HCT116 (cell line): Measurements from ENCODE around the gene TENM4. TPM values are rescaled to one million over a fixed set of nuclear protein-coding genes. Genes with fewer than 3 reads are reported as not detected.

Source experiments
- ATAC-seq: fragments of 200-7000 bp; cut with Tn5 transposase; 2 replicates; pipeline ENCODE4 v1.9.1; 2020; ENCODE audit warnings: mild to moderate bottlenecking, moderate library complexity
- BruUV-seq: library from RNA; stranded (reverse); fragments of 400-500 nt; replicated peaks from 2 replicates; lab custom pipeline; 2021; lab: Mats Ljungman, UMichigan
- CTCF ChIA-PET: fragments of 300-600 bp; sonication (Branson Sonifier 250); formaldehyde crosslinking; loops from one replicate; lab custom pipeline; 2021; ENCODE audit warnings: antibody characterized with exemption; lab: Charles Lee
- POLR2A ChIA-PET: fragments of 300-600, 350-600 bp; sonication (Branson Sonifier 250); formaldehyde crosslinking; loops from one replicate; lab custom pipeline; 2021; ENCODE audit warnings: antibody characterized with exemption; lab: Charles Lee
- RAD21 ChIA-PET, 2 experiments: fragments of 300-600 bp; sonication (Branson Sonifier 250); formaldehyde crosslinking; loops; one replicate each; lab custom pipeline; 2023; ENCODE audit warnings: low total read pairs in 2 of 2; ENCODE audit not compliant: uncharacterized antibody in 2 of 2, unreplicated experiment in 2 of 2, low non-redundant PET in 1 of 2; lab: Charles Lee
- DNase-seq: peaks from one replicate; pipeline ENCODE4 v3.0.0-alpha.2; 2010; ENCODE audit warnings: low read depth, low spot score
- H2AFZ ChIP-seq: fragments of 200-600 bp; shearing (Covaris generic), sonication (generic); 2 replicates; pipeline ENCODE4 v1.6.1; 2017; ENCODE audit warnings: low read depth, mixed run types, mixed read lengths, antibody characterized with exemption, low read length; ENCODE audit not compliant: poor library complexity, severe bottlenecking
- H3K27ac ChIP-seq: 2 replicates; pipeline ENCODE4 v1.5.1; 2012; ENCODE audit warnings: low read depth, low read length
- H3K27me3 ChIP-seq: fragments of 200-600 bp; sonication (generic); 2 replicates; pipeline ENCODE4 v1.6.1; 2016; ENCODE audit warnings: mixed run types, low read length, mixed read lengths; ENCODE audit not compliant: insufficient read depth
- H3K36me3 ChIP-seq, 2 experiments: fragments of 200-500 bp in 1 of 2; fragments of 200-600 bp in 1 of 2; sonication (Bioruptor generic) in 1 of 2; sonication (generic) in 1 of 2; 2 replicates each; pipeline versions ENCODE4 v1.5.1 to v1.6.1; 2014 to 2016; ENCODE audit warnings: low read length in 2 of 2, inconsistent platforms in 1 of 2, mixed read lengths in 1 of 2, mixed run types in 1 of 2; ENCODE audit not compliant: insufficient read depth in 2 of 2, control insufficient read depth in 1 of 2
- H3K4me1 ChIP-seq, 2 experiments: fragments of 200-600 bp in 1 of 2; sonication (generic) in 1 of 2; 2 replicates each; pipeline versions ENCODE4 v1.5.1 to v1.6.1; 2012 to 2017; ENCODE audit warnings: low read length in 2 of 2, inconsistent platforms in 1 of 2, mild to moderate bottlenecking in 1 of 2, mixed read lengths in 1 of 2, mixed run types in 1 of 2, moderate library complexity in 1 of 2; ENCODE audit not compliant: insufficient read depth in 2 of 2, control insufficient read depth in 1 of 2
- H3K4me2 ChIP-seq: fragments of 200-600 bp; sonication (generic); 2 replicates; pipeline ENCODE4 v1.6.1; 2017; ENCODE audit warnings: mixed run types, low read length, mixed read lengths
- H3K4me3 ChIP-seq, 2 experiments: fragments of 200-600 bp in 1 of 2; sonication (generic) in 1 of 2; replicated peaks in 1 of 2; 2 replicates each; pipeline ENCODE4 v1.5.1; 2011 to 2016; ENCODE audit warnings: low read length in 2 of 2, control low read depth in 1 of 2, low read depth in 1 of 2, mild to moderate bottlenecking in 1 of 2, mixed read lengths in 1 of 2, mixed run types in 1 of 2
- H3K79me2 ChIP-seq: fragments of 200-600 bp; sonication (generic); 2 replicates; pipeline ENCODE4 v1.6.1; 2017; ENCODE audit warnings: mild to moderate bottlenecking, mixed run types, low read length, moderate library complexity, mixed read lengths; ENCODE audit not compliant: insufficient read depth
- H3K9ac ChIP-seq: fragments of 200-600 bp; sonication (generic); 2 replicates; pipeline ENCODE4 v1.6.1; 2016; ENCODE audit warnings: low read length, mixed read lengths
- H3K9me2 ChIP-seq: fragments of 200-600 bp; sonication (generic), shearing (Covaris generic); 2 replicates; pipeline ENCODE4 v1.6.1; 2017; ENCODE audit warnings: mixed run types, mild to moderate bottlenecking, moderate library complexity; ENCODE audit not compliant: insufficient read depth
- H3K9me3 ChIP-seq, 2 experiments: fragments of 200-500 bp in 1 of 2; fragments of 200-600 bp in 1 of 2; sonication (Bioruptor generic) in 1 of 2; sonication (generic) in 1 of 2; 2 replicates each; pipeline ENCODE4 v1.6.1; 2014 to 2017; ENCODE audit warnings: low read length in 2 of 2, mixed read lengths in 2 of 2, inconsistent platforms in 1 of 2, low read depth in 1 of 2, mild to moderate bottlenecking in 1 of 2, mixed run types in 1 of 2, moderate library complexity in 1 of 2; ENCODE audit not compliant: control insufficient read depth in 1 of 2, insufficient read depth in 1 of 2
- H4K20me1 ChIP-seq: fragments of 200-600 bp; sonication (generic), shearing (Covaris generic); 2 replicates; pipeline ENCODE4 v1.6.1; 2017; ENCODE audit warnings: mixed run types, mild to moderate bottlenecking, moderate library complexity; ENCODE audit not compliant: insufficient read depth
- EGR1 ChIP-seq: IDR thresholded peaks from 2 replicates; pipeline ENCODE4 v1.6.1; 2012; ENCODE audit warnings: low read depth
- ELF1 ChIP-seq: IDR thresholded peaks from 2 replicates; pipeline ENCODE4 v1.6.1; 2012; ENCODE audit warnings: low read depth, borderline replicate concordance
- EZH2 ChIP-seq: fragments of 200-600 bp; sonication (generic); IDR thresholded peaks from 2 replicates; pipeline ENCODE4 v1.6.1; 2017; ENCODE audit warnings: antibody characterized with exemption, mixed run types
- EZH2phosphoT487 ChIP-seq: fragments of 200-600 bp; IDR thresholded peaks from 2 replicates; pipeline ENCODE4 v1.6.1; 2018; ENCODE audit warnings: antibody characterized with exemption, borderline replicate concordance
- FOSL1 ChIP-seq: IDR thresholded peaks from 2 replicates; pipeline ENCODE4 v1.6.1; 2012; ENCODE audit warnings: low read depth
- JUND ChIP-seq: IDR thresholded peaks from 2 replicates; pipeline ENCODE4 v1.6.1; 2012
- POLR2A ChIP-seq: IDR thresholded peaks from 2 replicates; pipeline ENCODE4 v1.7.0; 2011; ENCODE audit warnings: borderline replicate concordance; ENCODE audit not compliant: insufficient read depth, insufficient read length; ENCODE audit errors: extremely low read depth
- POLR2AphosphoS5 ChIP-seq: IDR thresholded peaks from 2 replicates; pipeline ENCODE4 v1.6.1; 2011; ENCODE audit warnings: mild to moderate bottlenecking, low read depth, low read length, moderate library complexity
- RAD21 ChIP-seq: IDR thresholded peaks from 2 replicates; pipeline ENCODE4 v1.6.1; 2012; ENCODE audit warnings: low read depth, mild to moderate bottlenecking
- SIN3A ChIP-seq: IDR thresholded peaks from 2 replicates; pipeline ENCODE4 v1.6.1; 2012; ENCODE audit warnings: low read depth
- SP1 ChIP-seq: IDR thresholded peaks from 2 replicates; pipeline ENCODE4 v1.6.1; 2012; ENCODE audit warnings: low read depth
- SRF ChIP-seq: IDR thresholded peaks from 2 replicates; pipeline ENCODE4 v1.6.1; 2012; ENCODE audit warnings: low read depth
- TCF7L2 ChIP-seq: IDR thresholded peaks from 2 replicates; pipeline ENCODE4 v1.7.0; 2011; ENCODE audit warnings: borderline replicate concordance, inconsistent platforms; ENCODE audit not compliant: insufficient read depth, insufficient read length; ENCODE audit errors: extremely low read depth
- YY1 ChIP-seq: IDR thresholded peaks from 2 replicates; pipeline ENCODE4 v1.6.1; 2011; ENCODE audit warnings: low read length, low read depth, moderate library complexity, mild to moderate bottlenecking; ENCODE audit not compliant: insufficient replicate concordance; ENCODE audit errors: extremely low read depth
- ZNF274 ChIP-seq: fragments of 200-500 bp; sonication (Bioruptor generic); IDR thresholded peaks from 2 replicates; pipeline ENCODE4 v1.6.1; 2014; ENCODE audit warnings: mild to moderate bottlenecking, low read depth, low read length, inconsistent platforms
- intact Hi-C: fragments of 100-400 bp; cut with micrococcal nuclease; formaldehyde crosslinking; loops from 2 replicates; pipeline ENCODE4 v1.10.0; 2022
- total RNA-seq: library from RNA; stranded (reverse); gene quantifications from one replicate; pipeline ENCODE4 v1.2.1, GENCODE V29; 2021; ENCODE audit not compliant: unreplicated experiment
- TF ChIP-seq, protein P1 (sequence below): IDR thresholded peaks from 2 replicates; pipeline ENCODE4 v1.6.1; 2012
- TF ChIP-seq, protein P2 (sequence below): IDR thresholded peaks from 2 replicates; pipeline ENCODE4 v1.6.1; 2012
- TF ChIP-seq, protein P3 (sequence below): IDR thresholded peaks from 2 replicates; pipeline ENCODE4 v1.6.1; 2011; ENCODE audit warnings: mild to moderate bottlenecking, low read length, moderate library complexity; ENCODE audit not compliant: insufficient replicate concordance; ENCODE audit errors: extremely low read depth

TENM4 gene
- total RNA-seq, 1 experiment from 2014 or later: 0.05 TPM

DNA sequence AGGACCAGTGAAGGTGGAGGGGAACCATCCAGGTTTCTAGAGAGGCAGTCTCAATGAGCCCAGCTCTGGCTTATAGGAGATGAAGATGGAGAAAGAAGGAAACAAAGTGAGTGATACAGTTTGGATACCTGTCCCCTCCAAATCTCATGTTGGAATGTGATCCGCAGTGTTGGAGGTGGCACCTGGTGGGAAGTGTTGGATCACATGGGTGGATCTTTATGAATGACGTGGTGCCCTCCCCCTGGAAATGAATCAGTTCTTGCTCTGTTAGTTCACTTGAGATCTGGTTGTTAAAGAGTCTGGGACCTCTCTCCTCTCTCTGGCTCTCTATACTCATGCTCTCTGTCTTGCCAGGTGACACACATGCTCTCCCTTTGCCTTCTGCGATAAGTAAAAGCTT is 473.0 kb downstream of the TENM4 start:
- CTCF ChIA-PET: no interaction called here
- no peaks in the 10 kb centered on the region for H3K9me3 ChIP-seq
- no TSS peak for BruUV-seq
- no peak for ATAC-seq
- H3K4me3 ChIP-seq: no peak overlapping the region
- TF ChIP-seq ELF1: no peak
- no peak for TF ChIP-seq POLR2A
- TF ChIP-seq YY1: no peak
- TF ChIP-seq ZNF274: no peak
- TF ChIP-seq, protein P1, sequence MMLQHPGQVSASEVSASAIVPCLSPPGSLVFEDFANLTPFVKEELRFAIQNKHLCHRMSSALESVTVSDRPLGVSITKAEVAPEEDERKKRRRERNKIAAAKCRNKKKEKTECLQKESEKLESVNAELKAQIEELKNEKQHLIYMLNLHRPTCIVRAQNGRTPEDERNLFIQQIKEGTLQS: no peak
- TF ChIP-seq, protein P2, sequence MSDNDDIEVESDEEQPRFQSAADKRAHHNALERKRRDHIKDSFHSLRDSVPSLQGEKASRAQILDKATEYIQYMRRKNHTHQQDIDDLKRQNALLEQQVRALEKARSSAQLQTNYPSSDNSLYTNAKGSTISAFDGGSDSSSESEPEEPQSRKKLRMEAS: no peak
- no peak for TF ChIP-seq FOSL1
- no peak for TF ChIP-seq EZH2phosphoT487
- TF ChIP-seq EZH2: no peak
- no peak for TF ChIP-seq RAD21
- no peak for TF ChIP-seq SRF
- TF ChIP-seq POLR2AphosphoS5: no peak
- TF ChIP-seq SP1: no peak
- no peak for TF ChIP-seq TCF7L2
- TF ChIP-seq EGR1: no peak
- no peak for TF ChIP-seq SIN3A
- TF ChIP-seq, protein P3, sequence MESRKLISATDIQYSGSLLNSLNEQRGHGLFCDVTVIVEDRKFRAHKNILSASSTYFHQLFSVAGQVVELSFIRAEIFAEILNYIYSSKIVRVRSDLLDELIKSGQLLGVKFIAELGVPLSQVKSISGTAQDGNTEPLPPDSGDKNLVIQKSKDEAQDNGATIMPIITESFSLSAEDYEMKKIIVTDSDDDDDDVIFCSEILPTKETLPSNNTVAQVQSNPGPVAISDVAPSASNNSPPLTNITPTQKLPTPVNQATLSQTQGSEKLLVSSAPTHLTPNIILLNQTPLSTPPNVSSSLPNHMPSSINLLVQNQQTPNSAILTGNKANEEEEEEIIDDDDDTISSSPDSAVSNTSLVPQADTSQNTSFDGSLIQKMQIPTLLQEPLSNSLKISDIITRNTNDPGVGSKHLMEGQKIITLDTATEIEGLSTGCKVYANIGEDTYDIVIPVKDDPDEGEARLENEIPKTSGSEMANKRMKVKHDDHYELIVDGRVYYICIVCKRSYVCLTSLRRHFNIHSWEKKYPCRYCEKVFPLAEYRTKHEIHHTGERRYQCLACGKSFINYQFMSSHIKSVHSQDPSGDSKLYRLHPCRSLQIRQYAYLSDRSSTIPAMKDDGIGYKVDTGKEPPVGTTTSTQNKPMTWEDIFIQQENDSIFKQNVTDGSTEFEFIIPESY: no peak
- no peak for TF ChIP-seq JUND
- no peak overlapping the region for H2AFZ ChIP-seq
- POLR2A ChIA-PET: no interaction called here
- no peak overlapping the region for H3K4me2 ChIP-seq
- no peak for DNase-seq
- peaks cover 47% of the 10 kb centered on the region for H3K27me3 ChIP-seq
- RAD21 ChIA-PET: no interaction called here
- no peak overlapping the region for H3K9ac ChIP-seq
- no peak overlapping the region for H3K27ac ChIP-seq
- no peaks in the 10 kb centered on the region for H3K79me2 ChIP-seq
- H3K9me2 ChIP-seq: no peaks in the 10 kb centered on the region
- no peaks in the 10 kb centered on the region for H4K20me1 ChIP-seq
- H3K4me1 ChIP-seq: no peaks in the 10 kb centered on the region
- H3K36me3 ChIP-seq: no peaks in the 10 kb centered on the region
- intact Hi-C loops: no loop called here
